GM13976 (cell line): Measurements from ENCODE around the gene ODAD2.

Experiments used
- DNase-seq: peaks from one replicate; pipeline ENCODE4 v3.0.0; 2012; ENCODE audit warnings: low spot score
- CTCF ChIP-seq: IDR thresholded peaks from 2 replicates; pipeline ENCODE4 v1.5.1; 2012; ENCODE audit warnings: borderline replicate concordance, mild to moderate bottlenecking; ENCODE audit not compliant: insufficient read depth; ENCODE audit errors: extremely low read depth, missing control alignments, control extremely low read depth
- in situ Hi-C: fragments of 300-500 bp; cut with MboI; formaldehyde crosslinking; loops from one replicate; pipeline ENCODE4 v1.12.0; 2022; ENCODE audit warnings: low sequenced_read_pairs, mixed read lengths, inconsistent platforms; ENCODE audit not compliant: unreplicated experiment

The ODAD2 gene

DNA sequence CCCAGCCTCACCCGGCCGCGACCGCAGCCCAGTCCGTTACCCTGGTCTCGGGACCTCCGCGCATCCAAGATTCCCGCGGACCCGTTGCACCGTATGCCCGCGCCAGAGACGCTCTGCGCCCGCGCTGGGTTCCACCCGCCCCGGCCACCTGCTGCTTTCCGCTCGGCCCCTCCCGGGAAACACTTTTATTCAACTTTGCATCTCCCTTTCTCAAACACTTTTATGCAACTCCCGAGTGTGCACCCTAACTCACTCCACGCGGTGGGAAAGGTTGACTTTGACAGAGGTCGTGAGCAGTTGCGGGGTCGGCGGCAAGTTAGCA lies at the start of gene ODAD2:
Gene ODAD2 (minus strand): TSS at position 126 of the 322 bp plus-strand sequence. CDS start 3,937 bp downstream, outside the sequence.
- TF ChIP-seq CTCF, result no peak
- in situ Hi-C loops, result no loop called here
- DNase-seq, result no peak

- in situ Hi-C loops, result no loop called here
- no peak for DNase-seq
- no peak for TF ChIP-seq CTCF
Observed at GRCh38 chr10:28047061-28047460, 48.2 kb upstream of the ODAD2 start.

DNA sequence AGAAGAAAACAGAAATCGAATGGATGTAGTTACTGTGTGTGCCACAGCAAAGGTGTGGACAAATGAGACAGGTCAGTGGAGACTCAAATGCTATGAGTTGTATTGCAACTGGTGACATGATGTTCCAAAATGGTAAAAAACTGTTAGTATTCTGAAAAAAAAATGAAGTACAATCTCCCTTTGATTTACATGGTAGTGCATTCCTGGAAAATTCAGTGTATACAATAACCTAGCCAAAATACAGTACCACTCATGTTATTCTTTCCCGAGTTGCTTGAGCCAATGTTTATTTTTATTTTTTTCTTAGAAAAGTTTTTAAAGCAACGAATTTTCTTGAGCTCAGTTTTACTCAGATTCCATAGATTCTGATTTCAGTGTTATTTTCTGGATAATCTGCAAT lies 47.7 kb upstream of the ODAD2 start:
- in situ Hi-C loops, result no loop called here
- no peak for DNase-seq
- TF ChIP-seq CTCF, result no peak

DNA sequence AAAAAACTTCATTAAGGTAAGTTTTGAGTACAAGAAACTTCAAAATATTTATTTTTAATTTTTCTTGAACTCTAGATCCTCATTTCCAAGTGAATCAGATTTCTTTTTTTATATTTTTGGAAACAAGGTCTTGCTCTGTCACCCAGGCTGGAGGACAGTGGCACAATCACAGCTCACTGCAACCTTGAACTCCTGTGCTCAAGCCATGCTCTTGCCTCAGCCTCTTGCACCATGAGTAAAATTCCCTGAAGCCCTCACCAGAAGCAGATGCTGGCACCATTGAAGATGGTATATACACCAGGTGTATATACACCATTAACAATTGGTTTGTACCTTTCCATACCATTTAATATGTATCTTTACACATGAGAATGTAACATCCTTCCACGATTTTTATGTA lies 45.1 kb upstream of the ODAD2 start:
- no peak for DNase-seq
- no peak for TF ChIP-seq CTCF
- in situ Hi-C loops, result no loop called here

DNA sequence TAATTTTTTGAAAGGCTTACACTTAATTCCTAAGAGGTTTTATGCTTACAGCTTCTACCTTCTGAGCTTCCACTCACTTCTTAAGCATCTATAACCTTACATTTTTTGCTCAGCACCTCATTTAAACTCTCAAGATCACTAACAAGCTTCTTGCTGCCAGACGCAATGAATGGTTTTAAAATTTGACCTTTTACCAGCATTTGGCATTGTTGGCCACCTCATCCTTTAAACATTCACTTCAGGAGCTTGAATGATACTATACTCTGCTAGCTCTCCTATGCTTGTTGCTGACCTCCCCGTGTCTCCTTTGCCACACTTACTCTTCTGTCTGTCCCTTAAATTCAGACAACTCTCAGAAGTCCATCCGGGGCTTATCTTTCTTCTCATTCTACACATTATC lies 37.7 kb upstream of the ODAD2 start:
- no peak for DNase-seq
- no peak for TF ChIP-seq CTCF
- in situ Hi-C loops, result no loop called here

DNA sequence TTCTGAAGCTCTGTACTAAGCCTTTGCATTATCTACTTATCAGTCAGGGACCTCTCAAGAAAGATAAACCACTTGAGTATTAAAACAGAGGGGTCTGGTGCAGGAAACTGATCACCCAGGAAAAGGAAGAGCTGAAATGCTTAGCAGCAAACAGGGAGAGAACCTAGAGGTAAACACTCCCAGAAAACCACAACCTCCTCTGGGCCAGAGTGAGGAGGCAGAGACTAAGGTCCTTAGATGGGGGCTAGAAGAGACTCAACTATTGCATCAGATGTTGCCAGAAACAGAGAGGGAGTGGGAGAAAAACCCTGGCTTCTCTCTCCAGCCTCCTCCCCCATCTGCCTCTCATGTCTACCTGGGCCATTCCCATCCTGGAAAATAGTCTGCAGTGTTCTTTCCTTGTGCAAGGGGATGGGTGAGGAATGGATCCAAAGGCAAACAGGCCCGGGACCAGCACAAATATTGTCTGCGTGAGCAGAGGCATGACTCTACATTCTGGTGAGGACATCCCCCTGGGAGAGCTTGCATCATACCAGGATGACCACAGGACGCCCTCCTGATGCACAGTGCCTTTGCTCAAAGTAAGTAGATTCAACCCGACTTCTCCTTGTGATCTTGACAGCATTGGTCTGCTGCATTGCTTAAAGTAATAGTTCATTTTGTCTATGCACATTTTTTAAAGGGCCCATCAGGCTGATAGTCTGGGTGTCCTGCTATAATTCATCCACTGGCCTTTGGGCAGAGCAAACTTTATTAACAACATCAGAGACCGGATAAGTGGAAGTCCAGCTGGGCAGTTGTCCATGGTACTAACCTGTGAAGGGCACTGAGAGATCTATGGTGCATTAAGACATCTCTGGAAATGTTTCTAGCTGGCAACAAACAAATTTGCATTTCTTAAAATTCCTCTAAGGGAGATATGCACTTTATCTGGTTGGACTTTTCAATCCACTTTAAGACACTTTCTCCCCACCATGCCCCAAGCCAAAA lies 22.4 kb upstream of the ODAD2 start:
- no peak for TF ChIP-seq CTCF
- in situ Hi-C loops, result no loop called here
- no peak for DNase-seq
